ENCODE measurements around the gene RTL1. TPM values are rescaled to one million over a fixed set of nuclear protein-coding genes. Genes with fewer than 3 reads are reported as not detected.

The RTL1 gene
- total RNA-seq, 4 donors from 2014 or later, result 0.31 TPM; not detected in 3

DNA sequence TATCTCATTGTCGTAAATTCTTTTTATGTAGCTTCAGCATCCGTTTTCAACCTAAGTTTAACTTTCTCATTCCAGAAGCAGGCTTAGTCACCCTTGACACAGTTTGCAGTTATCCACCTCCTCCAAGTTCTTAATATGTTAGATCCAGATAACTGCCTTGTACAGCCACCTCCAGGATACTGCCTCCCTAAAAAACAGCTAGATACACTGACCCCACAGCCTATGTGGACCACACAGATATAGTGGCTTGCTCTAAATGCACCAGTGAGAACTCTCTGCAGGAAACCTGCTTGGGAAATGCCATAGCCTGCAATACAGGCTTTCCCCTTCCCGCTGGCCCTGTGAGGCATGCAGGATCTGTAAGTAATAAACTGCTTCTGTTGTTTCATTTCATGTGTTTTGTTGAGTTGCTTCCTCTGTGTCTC lies 11.1 kb upstream of the RTL1 start:
- no peak for ATAC-seq
- WGBS, 2 donors (ENCODE audit: low coverage in 1 of 2), result 54 to 75% methylated on average over 2 to 3 of the region's 3 CpGs
- TF ChIP-seq CTCF (IDR thresholded peaks at IDR 0.05) (no peak), POLR2AphosphoS5 (IDR thresholded peaks at IDR 0.05) (no peak), POLR2A (IDR thresholded peaks at IDR 0.05) (no peak), EP300 (IDR thresholded peaks at IDR 0.05) (no peak)
- Histone ChIP-seq H3K4me3 (no peak overlapping the region), H3K27me3 (no peaks in the 10 kb centered on the region), H3K36me3 (no peaks in the 10 kb centered on the region), H3K4me1 (no peaks in the 10 kb centered on the region), H3K9me3 (no peaks in the 10 kb centered on the region), H3K27ac (no peak overlapping the region)

- Histone ChIP-seq H3K27ac (no peak overlapping the region), H3K36me3 (no peaks in the 10 kb centered on the region), H3K4me1 (no peaks in the 10 kb centered on the region), H3K9me3 (no peaks in the 10 kb centered on the region), H3K4me3 (no peak overlapping the region), H3K27me3 (peaks cover 14% of the 10 kb centered on the region)
- ATAC-seq, result no peak
- no peak for TF ChIP-seq POLR2A (IDR thresholded peaks at IDR 0.05)
- TF ChIP-seq POLR2AphosphoS5 (IDR thresholded peaks at IDR 0.05), result no peak
- no peak for TF ChIP-seq EP300 (IDR thresholded peaks at IDR 0.05)
- TF ChIP-seq CTCF (IDR thresholded peaks at IDR 0.05), result no peak
- WGBS, 2 donors (ENCODE audit: low coverage in 1 of 2), result 68 to 72% methylated on average over 8 of the region's 8 CpGs
Observed at GRCh38 chr14:100911665-100912316, 8.3 kb upstream of the RTL1 start.

DNA sequence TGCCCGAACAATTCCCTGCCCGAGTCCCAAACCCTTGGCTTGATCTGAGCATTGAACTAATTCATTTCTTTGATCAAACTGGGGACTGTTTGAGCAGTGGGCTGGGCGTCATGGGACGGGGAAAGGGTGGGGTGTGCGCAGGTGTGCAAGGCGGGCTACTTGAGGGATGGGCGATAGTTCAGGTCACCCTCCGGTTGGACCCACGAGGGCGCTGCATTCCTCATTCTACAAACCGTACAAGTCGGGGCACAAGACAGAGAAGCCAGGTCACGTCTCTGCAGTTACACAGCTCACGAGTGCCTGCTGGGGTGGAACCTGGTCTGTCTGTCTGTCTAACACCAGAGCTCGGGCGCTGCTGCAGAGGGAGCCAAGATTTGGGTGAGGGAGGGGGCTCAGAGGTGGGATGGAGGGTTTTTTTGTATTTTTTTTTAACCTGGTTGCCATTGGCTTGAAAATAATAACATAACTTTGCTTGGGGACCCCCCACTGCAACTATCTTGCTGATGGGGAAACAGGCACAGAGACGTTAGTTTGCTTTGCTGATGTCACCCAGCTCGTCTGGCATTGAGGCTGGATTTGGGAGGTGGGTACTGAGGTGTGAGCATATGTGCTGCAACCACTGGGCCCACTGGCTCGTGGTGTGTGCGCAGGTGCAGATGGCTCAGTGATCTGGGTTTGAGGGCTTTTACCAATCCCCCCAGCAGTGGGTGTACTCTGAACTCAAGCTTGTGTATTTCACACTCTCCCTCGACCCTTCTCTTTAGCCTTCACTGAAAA lies 7.6 kb upstream of the RTL1 start:
- no peak for TF ChIP-seq EP300 (IDR thresholded peaks at IDR 0.05)
- TF ChIP-seq CTCF (IDR thresholded peaks at IDR 0.05), result no peak
- no peaks in the 10 kb centered on the region for H3K9me3 ChIP-seq
- H3K27me3 ChIP-seq, result peaks cover 21% of the 10 kb centered on the region
- ATAC-seq, result no peak
- 83 to 94% methylated on average over 3 to 17 of the region's 21 CpGs for WGBS, 2 donors (ENCODE audit: low coverage in 1 of 2)
- H3K4me1 ChIP-seq, result no peaks in the 10 kb centered on the region
- no peak overlapping the region for H3K4me3 ChIP-seq
- H3K36me3 ChIP-seq, result no peaks in the 10 kb centered on the region
- H3K27ac ChIP-seq, result no peak overlapping the region

GRCh38 chr14:100909439-100909838 lies 5.9 kb upstream of the RTL1 start:
- peaks cover 0 to 3% (median 0%) of the 10 kb centered on the region in 3 donors for H3K4me1 ChIP-seq

More at GRCh38 chr14:100909439-100909838, 5.9 kb upstream of the RTL1 start:
- H3K27me3 ChIP-seq, result peaks cover 32% of the 10 kb centered on the region
- H3K27ac ChIP-seq, result no peak overlapping the region
- WGBS, 2 donors (ENCODE audit: low coverage in 1 of 2), result 87% methylated on average over 6 of the region's 9 CpGs; no CpG with 5 or more reads in 1 of the 2 donors
- ATAC-seq, result no peak
- TF ChIP-seq CTCF (IDR thresholded peaks at IDR 0.05) (no peak), POLR2AphosphoS5 (IDR thresholded peaks at IDR 0.05) (no peak), EP300 (IDR thresholded peaks at IDR 0.05) (no peak), POLR2A (IDR thresholded peaks at IDR 0.05) (no peak)
- H3K4me3 ChIP-seq, result no peak overlapping the region
- no peaks in the 10 kb centered on the region for H3K36me3 ChIP-seq
- no peaks in the 10 kb centered on the region for H3K9me3 ChIP-seq

Measured in gastroesophageal sphincter (tissue), 4 donors.